Measurements from ENCODE around the gene SLC39A11.

- no peak for TF ChIP-seq CTCF (IDR thresholded peaks at IDR 0.05; ENCODE audit: low read depth, low read length)
- no peak for TF ChIP-seq EZH2phosphoT487 (IDR thresholded peaks at IDR 0.05; ENCODE audit: low read depth)
Observed at GRCh38 chr17:72984145-72984925, 108.2 kb downstream of the SLC39A11 start.

Data from OCI-LY3 (cell line).